NCI-H146 (cell line): ENCODE data around the gene SPDEF.

Experiments used
- DNase-seq: peaks from one replicate; lab custom pipeline; 2025; lab: John Stamatoyannopoulos, UW

SPDEF gene

GRCh38 chr6:34514593-34515472, 41.3 kb downstream of the SPDEF start:
- DNase-seq = peak; percentile 83

GRCh38 chr6:34514112-34514511, 42.0 kb downstream of the SPDEF start:
- DNase-seq = no peak

DNA sequence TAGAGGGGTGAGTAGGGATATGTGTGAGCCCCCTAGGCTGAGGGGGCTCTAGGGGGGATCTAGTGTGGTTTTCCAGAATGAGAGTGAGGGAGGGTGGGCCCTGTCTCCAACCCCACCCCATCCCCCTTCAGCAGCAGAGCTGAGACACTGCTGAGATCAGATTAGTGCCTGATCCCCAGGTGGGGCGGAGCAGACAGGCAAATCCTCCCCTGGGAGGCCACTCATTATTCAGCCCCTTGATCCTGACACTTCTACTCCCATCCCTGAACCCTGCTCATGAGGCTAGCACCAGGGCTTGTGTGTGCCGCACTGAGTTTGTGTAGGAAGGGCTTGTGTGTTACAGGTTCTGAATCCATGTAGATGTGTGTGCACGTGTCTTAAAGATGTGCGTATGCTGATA, 42.5 kb downstream of the SPDEF start:
- DNase-seq = no peak

- DNase-seq = no peak
Measured at GRCh38 chr6:34512738-34513115, 43.4 kb downstream of the SPDEF start.

GRCh38 chr6:34511915-34512737, 44.0 kb downstream of the SPDEF start:
- no peak for DNase-seq

DNA sequence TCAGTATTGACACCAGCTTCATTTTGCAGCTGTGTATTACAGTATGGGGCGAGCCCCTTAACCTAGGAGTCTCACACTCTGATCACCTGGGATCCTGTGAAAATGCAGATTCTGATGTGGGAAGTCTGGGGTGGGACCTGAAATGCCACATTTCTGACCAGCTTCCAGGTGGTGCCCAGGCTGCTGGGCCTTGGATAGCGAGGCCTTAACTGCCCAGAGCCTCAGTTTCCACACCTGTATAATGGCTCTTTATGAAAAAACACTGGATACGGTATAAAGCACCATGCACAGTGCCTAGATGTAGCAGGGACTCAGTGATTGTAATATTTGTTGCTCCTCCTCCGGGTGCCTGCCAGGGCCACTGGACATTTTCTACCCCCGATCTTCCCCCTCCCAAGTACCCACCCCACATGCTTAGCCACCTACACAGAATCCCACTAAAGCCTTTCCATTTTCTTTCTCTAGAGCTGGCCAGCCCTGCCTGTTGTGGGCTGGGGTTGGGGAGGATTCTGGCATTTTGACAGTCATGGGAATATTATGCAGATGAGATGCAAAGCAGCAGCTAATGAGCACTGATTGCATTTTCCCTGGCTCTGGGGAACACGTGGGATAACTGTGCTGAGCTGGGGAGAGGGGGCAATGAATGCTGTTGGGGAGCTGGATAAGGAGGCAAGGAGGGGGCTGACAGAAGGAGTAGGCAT, 44.8 kb downstream of the SPDEF start:
- DNase-seq = no peak

DNA sequence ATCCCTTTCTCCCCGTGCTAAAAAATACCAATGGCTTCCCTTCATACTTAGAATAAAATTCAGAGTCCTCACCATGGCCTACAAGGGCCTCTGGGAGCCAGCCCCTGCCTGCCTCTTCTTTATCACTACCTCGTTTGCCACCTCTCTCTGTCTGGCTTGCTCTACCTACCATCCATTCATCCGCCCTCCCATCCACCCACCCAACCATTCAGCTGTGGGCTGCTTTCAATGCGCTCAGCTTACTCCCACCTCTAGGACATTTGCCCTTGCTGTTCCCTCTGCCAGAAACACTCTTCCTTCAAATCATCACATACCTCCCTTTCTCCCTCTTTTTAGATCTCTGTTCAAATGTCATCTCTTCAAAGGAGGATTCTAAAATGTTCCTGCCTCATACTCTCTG, 45.8 kb downstream of the SPDEF start:
- DNase-seq = no peak

DNA sequence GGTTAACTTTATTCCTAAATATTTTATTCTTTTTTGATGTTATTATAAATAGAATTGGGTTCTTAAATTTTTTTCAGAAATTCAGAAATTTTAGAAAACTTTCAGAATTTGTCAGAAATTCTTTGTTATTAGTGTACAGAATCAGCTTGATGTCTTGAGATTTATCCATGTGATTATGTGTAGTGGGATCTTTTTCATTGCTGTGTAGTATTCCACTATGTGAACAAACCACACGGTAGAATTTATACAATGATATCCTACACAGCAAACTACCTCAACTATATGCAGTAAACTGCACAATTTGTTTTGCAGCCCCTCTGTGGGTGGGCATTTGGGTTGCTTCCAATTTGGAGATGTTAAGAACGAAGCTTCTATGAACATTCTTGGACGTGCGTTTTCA, 46.3 kb downstream of the SPDEF start:
- no peak for DNase-seq

DNA sequence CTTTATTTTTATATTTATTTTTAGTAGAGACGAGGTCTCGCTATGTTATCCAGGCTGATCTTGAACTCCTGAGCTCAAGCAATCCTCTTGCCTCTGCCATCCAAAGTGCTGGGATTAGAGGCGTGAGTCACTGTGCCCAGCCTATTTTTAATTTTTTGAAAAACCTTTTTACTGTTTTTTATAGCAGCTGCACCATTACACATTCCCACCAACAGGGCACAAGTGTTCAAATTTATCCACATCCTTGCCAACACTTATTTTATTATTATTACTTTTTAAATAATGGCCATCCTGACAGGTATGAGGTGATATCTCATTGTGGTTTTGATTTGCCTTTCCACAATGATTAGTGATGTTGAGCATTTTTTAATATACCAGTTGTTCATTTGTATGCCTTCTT, 47.7 kb downstream of the SPDEF start:
- no peak for DNase-seq

DNA sequence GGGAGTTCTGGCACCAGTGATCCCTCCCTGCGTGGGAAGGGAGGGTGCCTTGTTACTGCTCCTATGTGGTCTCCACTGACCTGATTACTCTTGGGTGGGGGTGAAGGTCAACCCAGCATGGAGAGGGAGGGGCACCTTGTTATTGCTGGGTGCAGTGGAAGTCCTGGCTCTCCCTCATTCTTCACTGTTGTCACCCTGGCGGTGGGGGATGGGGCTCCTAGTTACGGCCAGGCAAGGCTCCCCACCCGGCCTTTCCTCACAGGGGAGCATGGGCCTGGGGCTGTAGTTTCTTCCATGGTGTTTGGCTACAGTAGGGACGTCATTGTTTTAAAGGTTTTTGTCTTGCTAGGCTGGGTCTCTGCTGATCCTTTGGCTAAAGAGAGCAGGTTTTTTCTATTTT, 49.4 kb downstream of the SPDEF start:
- DNase-seq = no peak

- no peak for DNase-seq
Measured at GRCh38 chr6:34497411-34497810, 58.7 kb downstream of the SPDEF start.

GRCh38 chr6:34496103-34496685, 59.9 kb downstream of the SPDEF start:
- DNase-seq = peak; percentile 98

- no peak for DNase-seq
Measured at GRCh38 chr6:34494973-34495372, 61.2 kb downstream of the SPDEF start.

GRCh38 chr6:34493344-34493743, 62.8 kb downstream of the SPDEF start:
- no peak for DNase-seq

DNA sequence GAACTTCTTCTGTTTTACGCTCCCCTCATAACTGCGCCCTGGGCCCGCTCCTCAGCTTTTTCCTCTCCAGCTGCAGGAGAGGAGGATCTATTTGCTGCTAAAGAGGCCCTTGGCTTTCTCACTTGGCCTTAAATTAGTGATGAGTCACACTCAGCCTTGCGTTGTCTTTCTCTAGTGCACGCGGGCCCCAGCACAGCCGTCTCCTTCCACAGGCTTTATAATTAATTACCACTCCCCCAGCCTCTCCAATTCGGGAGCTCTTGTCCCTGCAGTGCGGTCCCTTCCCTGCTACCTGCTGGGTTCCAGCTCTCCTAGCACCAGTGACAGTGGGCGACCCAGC, 65.1 kb downstream of the SPDEF start:
- peak; percentile 25 for DNase-seq

GRCh38 chr6:34490390-34491090, 65.6 kb downstream of the SPDEF start:
- DNase-seq = no peak

- DNase-seq = no peak
Measured at GRCh38 chr6:34489207-34489805, 66.8 kb downstream of the SPDEF start.
